IMR-90 (cell line): Measurements from ENCODE around the gene SLC25A33. TPM values are rescaled to one million over a fixed set of nuclear protein-coding genes. Genes with fewer than 3 reads are reported as not detected.

Experiments
- ATAC-seq: fragments of 200-7000 bp; cut with Tn5 transposase; 2 replicates; pipeline ENCODE4 v1.9.1; 2020; ENCODE audit warnings: low read depth, mild to moderate bottlenecking, moderate library complexity
- BruUV-seq: library from RNA; stranded (reverse); fragments of 400-500 nt; replicated peaks from 2 replicates; lab custom pipeline; 2021; lab: Mats Ljungman, UMichigan
- CTCF ChIA-PET: fragments of 300-600 bp; formaldehyde crosslinking; extraction: SDS; loops from one replicate; lab custom pipeline; 2021; ENCODE audit warnings: antibody characterized with exemption; lab: Yijun Ruan, JAX
- POLR2A ChIA-PET: fragments of 300-600 bp; sonication (Branson Sonifier 250); formaldehyde crosslinking; loops from one replicate; lab custom pipeline; 2022; ENCODE audit warnings: antibody characterized with exemption; ENCODE audit not compliant: unreplicated experiment; lab: Charles Lee
- DNase-seq: peaks from one replicate; pipeline ENCODE4 v3.0.0; 2013
- H2AFZ ChIP-seq: replicated peaks from 2 replicates; pipeline ENCODE3; 2013; ENCODE audit warnings: low read length, mild to moderate bottlenecking; ENCODE audit not compliant: poor library complexity
- H2AK5ac ChIP-seq: 2 replicates; pipeline ENCODE4 v1.6.1; 2013; ENCODE audit warnings: low read depth, low read length, inconsistent platforms
- H2AK9ac ChIP-seq: replicated peaks from 2 replicates; pipeline ENCODE3; 2013; ENCODE audit warnings: mild to moderate bottlenecking, low read depth, low read length, moderate library complexity; ENCODE audit not compliant: poor library complexity
- H2BK120ac ChIP-seq: 2 replicates; pipeline ENCODE4 v1.6.1; 2013; ENCODE audit warnings: low read depth, low read length, inconsistent platforms
- H2BK15ac ChIP-seq: 3 replicates; pipeline ENCODE4 v1.6.1; 2013; ENCODE audit warnings: low read depth, low read length, inconsistent platforms
- H2BK20ac ChIP-seq: 2 replicates; pipeline ENCODE4 v1.6.1; 2013; ENCODE audit warnings: low read depth, mild to moderate bottlenecking, inconsistent platforms, low read length, moderate library complexity
- H2BK5ac ChIP-seq: 2 replicates; pipeline ENCODE4 v1.6.1; 2013; ENCODE audit warnings: mild to moderate bottlenecking, low read depth, low read length, inconsistent platforms; ENCODE audit not compliant: poor library complexity, severe bottlenecking
- H3K14ac ChIP-seq: replicated peaks from 2 replicates; pipeline ENCODE4 v1.6.1; 2013; ENCODE audit warnings: low read depth, low read length, inconsistent platforms
- H3K18ac ChIP-seq: 2 replicates; pipeline ENCODE4 v1.6.1; 2013; ENCODE audit warnings: low read depth, low read length, control low read depth
- H3K23ac ChIP-seq: 2 replicates; pipeline ENCODE4 v1.6.1; 2013; ENCODE audit warnings: low read depth, low read length, inconsistent platforms
- H3K27ac ChIP-seq: 2 replicates; pipeline ENCODE4 v1.5.1; 2013; ENCODE audit warnings: mild to moderate bottlenecking, control low read depth, low read length; ENCODE audit not compliant: insufficient read depth
- H3K27me3 ChIP-seq: 2 replicates; pipeline ENCODE4 v1.6.1; 2013; ENCODE audit warnings: low read length; ENCODE audit not compliant: control insufficient read depth, insufficient read depth
- H3K36me3 ChIP-seq: 2 replicates; pipeline ENCODE4 v1.6.1; 2013; ENCODE audit warnings: low read length, mixed read lengths; ENCODE audit not compliant: control insufficient read depth, insufficient read depth
- H3K4ac ChIP-seq: 2 replicates; pipeline ENCODE4 v1.6.1; 2013; ENCODE audit warnings: low read depth, low read length, inconsistent platforms
- H3K4me1 ChIP-seq: 2 replicates; pipeline ENCODE4 v1.6.1; 2013; ENCODE audit warnings: low read length, mixed read lengths; ENCODE audit not compliant: control insufficient read depth, insufficient read depth
- H3K4me2 ChIP-seq: 2 replicates; pipeline ENCODE4 v1.6.1; 2013; ENCODE audit warnings: low read depth, mild to moderate bottlenecking, control low read depth, low read length, moderate library complexity
- H3K4me3 ChIP-seq: 2 replicates; pipeline ENCODE4 v1.5.1; 2013; ENCODE audit warnings: low read depth, mild to moderate bottlenecking, control low read depth, low read length, moderate library complexity; ENCODE audit not compliant: insufficient read depth
- H3K56ac ChIP-seq: 2 replicates; pipeline ENCODE4 v1.6.1; 2013; ENCODE audit warnings: low read length, inconsistent platforms; ENCODE audit not compliant: insufficient read depth; ENCODE audit errors: extremely low read depth
- H3K79me1 ChIP-seq, 2 experiments: 2 replicates each; pipeline ENCODE4 v1.6.1; 2013; ENCODE audit warnings: low read length in 2 of 2, inconsistent platforms in 1 of 2, low read depth in 1 of 2
- H3K9ac ChIP-seq: 2 replicates; pipeline ENCODE4 v1.6.1; 2013; ENCODE audit warnings: low read depth, low read length, control low read depth
- H3K9me1 ChIP-seq: 2 replicates; pipeline ENCODE4 v1.6.1; 2013; ENCODE audit warnings: low read length, inconsistent platforms; ENCODE audit not compliant: insufficient read depth
- H3K9me3 ChIP-seq: 2 replicates; pipeline ENCODE4 v1.6.1; 2013; ENCODE audit warnings: low read length; ENCODE audit not compliant: control insufficient read depth, insufficient read depth
- H4K20me1 ChIP-seq: 2 replicates; pipeline ENCODE4 v1.6.1; 2013; ENCODE audit warnings: low read length, inconsistent platforms; ENCODE audit not compliant: insufficient read depth
- H4K5ac ChIP-seq: 2 replicates; pipeline ENCODE4 v1.6.1; 2013; ENCODE audit warnings: mild to moderate bottlenecking, low read depth, low read length, control low read depth
- H4K8ac ChIP-seq, 2 experiments: 2 replicates each; pipeline ENCODE4 v1.6.1; 2013; ENCODE audit warnings: low read depth in 2 of 2, low read length in 2 of 2, control low read depth in 1 of 2, inconsistent platforms in 1 of 2
- H4K91ac ChIP-seq: 2 replicates; pipeline ENCODE4 v1.6.1; 2013; ENCODE audit warnings: low read depth, low read length, inconsistent platforms; ENCODE audit not compliant: insufficient read depth
- BHLHE40 ChIP-seq: fragments of 150-350 bp; IDR thresholded peaks from 2 replicates; pipeline ENCODE4 v1.6.1; 2016; ENCODE audit warnings: mild to moderate bottlenecking, low read depth, low read length
- CEBPB ChIP-seq: IDR thresholded peaks from 2 replicates; pipeline ENCODE4 v1.6.1; 2012; ENCODE audit warnings: low read depth, low read length, improper control_type of control experiment
- MAFK ChIP-seq: IDR thresholded peaks from 2 replicates; pipeline ENCODE4 v1.6.1; 2012; ENCODE audit warnings: low read depth, low read length, improper control_type of control experiment
- MAZ ChIP-seq: IDR thresholded peaks from 2 replicates; pipeline ENCODE4 v1.6.1; 2012; ENCODE audit warnings: low read depth, mild to moderate bottlenecking, low read length, improper control_type of control experiment, moderate library complexity, borderline replicate concordance
- MXI1 ChIP-seq: IDR thresholded peaks from 2 replicates; pipeline ENCODE4 v1.6.1; 2012; ENCODE audit warnings: low read depth, mild to moderate bottlenecking, low read length, moderate library complexity, borderline replicate concordance
- POLR2A ChIP-seq: IDR thresholded peaks from 2 replicates; pipeline ENCODE4 v1.6.1; 2012; ENCODE audit warnings: mild to moderate bottlenecking, low read depth, low read length
- RCOR1 ChIP-seq: IDR thresholded peaks from 2 replicates; pipeline ENCODE4 v1.6.1; 2012; ENCODE audit warnings: mild to moderate bottlenecking, low read length, improper control_type of control experiment; ENCODE audit not compliant: insufficient replicate concordance
- RFX5 ChIP-seq: IDR thresholded peaks from 2 replicates; pipeline ENCODE4 v1.8.0; 2012; ENCODE audit warnings: low read depth, mild to moderate bottlenecking, low read length, moderate library complexity
- SMC3 ChIP-seq: fragments of 150-350 bp; IDR thresholded peaks from 2 replicates; pipeline ENCODE4 v1.6.1; 2016; ENCODE audit warnings: low read depth, mild to moderate bottlenecking, antibody characterized with exemption, low read length, moderate library complexity
- USF2 ChIP-seq: fragments of 150-350 bp; IDR thresholded peaks from 2 replicates; pipeline ENCODE4 v1.6.1; 2017; ENCODE audit warnings: mild to moderate bottlenecking, antibody characterized with exemption, low read length, low read depth
- WGBS, 2 experiments: methylation state at CpG; one replicate each; pipeline versions ENCODE4 v1.1.5 to v1.1.7; 2013; ENCODE audit warnings: missing lambda C conversion rate in 2 of 2; ENCODE audit not compliant: insufficient read length in 1 of 2; ENCODE audit errors: extremely low coverage in 2 of 2; 5-methylcytosine and 5-hydroxymethylcytosine counted together
- dilution Hi-C: fragments of 300-500 bp; cut with HindIII; formaldehyde crosslinking; loops from one replicate; pipeline ENCODE4 v1.14.3; 2018; ENCODE audit warnings: low sequenced_read_pairs; ENCODE audit not compliant: unreplicated experiment
- in situ Hi-C: fragments of 300-500 bp; cut with MboI; formaldehyde crosslinking; loops from 3 replicates; pipeline ENCODE4 v1.14.3; 2019; ENCODE audit warnings: low sequenced_read_pairs, inconsistent platforms, mixed read lengths
- intact Hi-C: fragments of 100-400 bp; cut with micrococcal nuclease; formaldehyde crosslinking; loops from 2 replicates; pipeline ENCODE4 v1.10.0; 2022
- polyA plus RNA-seq, 3 experiments: library from polyadenylated mRNA; depleted of rRNA; stranded (reverse); fragments of >200 nt; gene quantifications; 2 replicates each; pipeline ENCODE4 v1.2.3, GENCODE V29; 2012; ENCODE audit warnings: low replicate concordance in 1 of 3
- total RNA-seq: library from RNA; depleted of rRNA; stranded (reverse); fragments of >200 nt; gene quantifications from 2 replicates; pipeline ENCODE4 v1.2.3, GENCODE V29; 2012

The SLC25A33 gene
- total and polyA plus RNA-seq, 2 of the 4 experiments (the other 2 are of a cell fraction), result 2.5 to 3.0 TPM

GRCh38 chr1:9544926-9545325 lies 5.7 kb downstream of the SLC25A33 start:
- H3K4me1 ChIP-seq, result peaks cover 5% of the 10 kb centered on the region; the same call in 1 of the 2 replicates
- H3K4me3 ChIP-seq, result no peak overlapping the region
- H4K91ac ChIP-seq, result no peak overlapping the region
- no peaks in the 10 kb centered on the region for H3K27me3 ChIP-seq
- TF ChIP-seq MAFK (no peak), RCOR1 (no peak), BHLHE40 (no peak), POLR2A (no peak), MXI1 (no peak), MAZ (no peak), CEBPB (no peak), RFX5 (no peak), SMC3 (no peak), USF2 (no peak)
- H2AK5ac ChIP-seq, result no peak overlapping the region
- no peak overlapping the region for H3K18ac ChIP-seq
- H2BK20ac ChIP-seq, result no peak overlapping the region
- H4K8ac ChIP-seq, result no peak overlapping the region
- H4K20me1 ChIP-seq, result peaks cover 47% of the 10 kb centered on the region
- dilution Hi-C loops, result no loop called here
- CTCF ChIA-PET, result no interaction called here
- no peak overlapping the region for H3K23ac ChIP-seq
- H3K27ac ChIP-seq, result no peak overlapping the region
- H3K9me3 ChIP-seq, result no peaks in the 10 kb centered on the region
- no peak overlapping the region for H3K9ac ChIP-seq
- no peak overlapping the region for H2BK5ac ChIP-seq
- no peak overlapping the region for H3K14ac ChIP-seq
- intact Hi-C loops, result no loop called here
- no peak overlapping the region for H2AFZ ChIP-seq
- no peak overlapping the region for H3K4ac ChIP-seq
- no peak overlapping the region for H2BK120ac ChIP-seq
- H3K9me1 ChIP-seq, result peaks cover 9% of the 10 kb centered on the region
- H2AK9ac ChIP-seq, result no peak overlapping the region
- ATAC-seq, result no peak
- H3K36me3 ChIP-seq, result no peaks in the 10 kb centered on the region
- BruUV-seq, result no TSS peak
- no peak for DNase-seq
- in situ Hi-C loops, result no loop called here
- no peak overlapping the region for H4K5ac ChIP-seq
- H3K56ac ChIP-seq, result no peak overlapping the region
- H2BK15ac ChIP-seq, result no peak overlapping the region
- no peak overlapping the region for H3K4me2 ChIP-seq
- POLR2A ChIA-PET, result no interaction called here
- peaks cover 18 to 72% of the 10 kb centered on the region in 2 experiments for H3K79me1 ChIP-seq
- no CpG with 5 or more reads among the region's 3 CpGs for WGBS, 2 experiments
